ENCODE measurements around the gene ATP6V1G2.

DNA sequence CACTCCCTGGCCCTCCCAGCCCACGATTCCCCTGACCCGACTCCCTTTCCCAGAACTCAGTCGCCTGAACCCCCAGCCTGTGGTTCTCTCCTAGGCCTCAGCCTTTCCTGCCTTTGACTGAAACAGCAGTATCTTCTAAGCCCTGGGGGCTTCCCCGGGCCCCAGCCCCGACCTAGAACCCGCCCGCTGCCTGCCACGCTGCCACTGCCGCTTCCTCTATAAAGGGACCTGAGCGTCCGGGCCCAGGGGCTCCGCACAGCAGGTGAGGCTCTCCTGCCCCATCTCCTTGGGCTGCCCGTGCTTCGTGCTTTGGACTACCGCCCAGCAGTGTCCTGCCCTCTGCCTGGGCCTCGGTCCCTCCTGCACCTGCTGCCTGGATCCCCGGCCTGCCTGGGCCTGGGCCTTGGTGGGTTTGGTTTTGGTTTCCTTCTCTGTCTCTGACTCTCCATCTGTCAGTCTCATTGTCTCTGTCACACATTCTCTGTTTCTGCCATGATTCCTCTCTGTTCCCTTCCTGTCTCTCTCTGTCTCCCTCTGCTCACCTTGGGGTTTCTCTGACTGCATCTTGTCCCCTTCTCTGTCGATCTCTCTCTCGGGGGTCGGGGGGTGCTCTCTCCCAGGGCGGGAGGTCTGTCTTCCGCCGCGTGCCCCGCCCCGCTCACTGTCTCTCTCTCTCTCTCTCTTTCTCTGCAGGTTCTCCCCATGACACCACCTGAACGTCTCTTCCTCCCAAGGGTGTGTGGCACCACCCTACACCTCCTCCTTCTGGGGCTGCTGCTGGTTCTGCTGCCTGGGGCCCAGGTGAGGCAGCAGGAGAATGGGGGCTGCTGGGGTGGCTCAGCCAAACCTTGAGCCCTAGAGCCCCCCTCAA is 25.9 kb upstream of the ATP6V1G2 start, which contains the start of gene LTA:
- TF ChIP-seq, protein P1, sequence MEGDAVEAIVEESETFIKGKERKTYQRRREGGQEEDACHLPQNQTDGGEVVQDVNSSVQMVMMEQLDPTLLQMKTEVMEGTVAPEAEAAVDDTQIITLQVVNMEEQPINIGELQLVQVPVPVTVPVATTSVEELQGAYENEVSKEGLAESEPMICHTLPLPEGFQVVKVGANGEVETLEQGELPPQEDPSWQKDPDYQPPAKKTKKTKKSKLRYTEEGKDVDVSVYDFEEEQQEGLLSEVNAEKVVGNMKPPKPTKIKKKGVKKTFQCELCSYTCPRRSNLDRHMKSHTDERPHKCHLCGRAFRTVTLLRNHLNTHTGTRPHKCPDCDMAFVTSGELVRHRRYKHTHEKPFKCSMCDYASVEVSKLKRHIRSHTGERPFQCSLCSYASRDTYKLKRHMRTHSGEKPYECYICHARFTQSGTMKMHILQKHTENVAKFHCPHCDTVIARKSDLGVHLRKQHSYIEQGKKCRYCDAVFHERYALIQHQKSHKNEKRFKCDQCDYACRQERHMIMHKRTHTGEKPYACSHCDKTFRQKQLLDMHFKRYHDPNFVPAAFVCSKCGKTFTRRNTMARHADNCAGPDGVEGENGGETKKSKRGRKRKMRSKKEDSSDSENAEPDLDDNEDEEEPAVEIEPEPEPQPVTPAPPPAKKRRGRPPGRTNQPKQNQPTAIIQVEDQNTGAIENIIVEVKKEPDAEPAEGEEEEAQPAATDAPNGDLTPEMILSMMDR (IDR thresholded peaks at IDR 0.05) = no peak
- no peak for TF ChIP-seq POLR2AphosphoS5 (IDR thresholded peaks at IDR 0.05)

Measured in esophagus muscularis mucosa (tissue), 3 donors.